ENCODE results near the gene ZNRF3.
"Not testable (repeated sequence)": the region's sequence is repeated elsewhere in the genome, so short reads cannot be mapped to it uniquely, and the experiment has no call there.

The ZNRF3 gene

DNA sequence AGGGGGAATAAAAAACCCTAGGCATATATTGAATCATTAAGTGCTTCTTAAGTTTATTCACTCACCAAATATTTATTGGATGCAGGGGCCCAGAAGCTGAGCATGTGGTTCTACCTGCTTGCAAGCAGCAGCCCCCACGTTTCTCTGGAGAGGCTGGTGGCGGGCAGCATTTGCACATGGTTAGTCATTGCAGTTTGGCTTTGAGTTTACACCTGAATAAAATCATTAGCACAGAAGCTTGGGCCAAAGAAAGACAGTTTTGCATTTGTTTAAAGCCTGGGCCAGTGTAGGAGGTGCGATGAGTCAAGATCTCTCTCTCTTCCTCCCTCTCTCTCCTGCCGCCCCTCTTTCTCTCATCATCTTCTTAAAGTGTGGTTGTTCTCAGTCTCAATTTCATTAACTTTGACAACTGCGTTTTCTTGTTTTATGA lies 105.7 kb downstream of the ZNRF3 start:
- no peak for DNase-seq

GRCh38 chr22:28989484-28989883 lies 106.1 kb downstream of the ZNRF3 start:
- no peak for DNase-seq

GRCh38 chr22:28989912-28990311 lies 106.5 kb downstream of the ZNRF3 start:
- DNase-seq = no peak

GRCh38 chr22:28992565-28993356 lies 109.4 kb downstream of the ZNRF3 start:
- no peak for DNase-seq

- DNase-seq = no peak
Measured at GRCh38 chr22:28994522-28994921, 111.2 kb downstream of the ZNRF3 start.

GRCh38 chr22:28995551-28995950 lies 112.2 kb downstream of the ZNRF3 start:
- no peak for DNase-seq

DNA sequence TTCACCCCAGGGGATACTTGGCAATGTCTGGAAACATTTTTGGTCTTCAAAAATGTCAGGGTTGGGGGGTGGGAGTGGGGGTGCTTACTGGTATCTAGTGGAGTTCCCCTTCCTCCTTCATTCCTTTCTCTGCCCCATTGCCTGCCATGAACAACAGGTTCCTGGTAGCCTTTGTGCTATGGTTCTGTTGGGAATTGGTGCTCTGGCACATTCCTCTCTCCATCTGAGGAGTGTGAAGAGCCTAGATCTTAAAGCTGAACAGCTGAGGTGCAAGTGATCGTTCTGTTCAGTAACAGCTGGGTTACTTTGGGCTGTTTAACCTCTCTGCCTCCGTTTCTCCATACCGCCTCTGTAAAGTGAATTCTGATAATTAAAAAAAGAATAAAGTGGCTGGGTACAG lies 114.0 kb downstream of the ZNRF3 start:
- DNase-seq = no peak

GRCh38 chr22:28998681-28999080 lies 115.3 kb downstream of the ZNRF3 start:
- DNase-seq = no peak

DNA sequence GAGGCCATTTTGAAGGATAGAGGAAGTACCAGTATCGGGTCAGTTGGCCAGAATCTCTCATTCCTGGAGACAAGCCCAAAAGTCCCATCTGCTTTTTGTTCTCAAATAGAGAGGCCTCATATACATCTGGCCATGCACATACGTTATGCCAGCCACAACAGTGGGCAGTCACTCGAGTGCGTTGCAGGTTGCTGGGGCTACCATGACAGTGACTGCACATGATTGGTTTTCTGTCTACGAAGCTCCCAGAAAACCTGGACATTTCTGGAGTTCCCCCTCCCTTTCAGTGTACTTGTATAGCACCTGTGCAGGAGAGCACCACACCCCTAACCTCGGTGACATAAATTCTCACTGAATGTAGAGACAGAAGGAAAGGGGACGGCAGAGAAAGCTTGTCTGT lies 116.1 kb downstream of the ZNRF3 start:
- no peak for DNase-seq

- no peak for DNase-seq
Measured at GRCh38 chr22:28999919-29000556, 116.7 kb downstream of the ZNRF3 start.

DNA sequence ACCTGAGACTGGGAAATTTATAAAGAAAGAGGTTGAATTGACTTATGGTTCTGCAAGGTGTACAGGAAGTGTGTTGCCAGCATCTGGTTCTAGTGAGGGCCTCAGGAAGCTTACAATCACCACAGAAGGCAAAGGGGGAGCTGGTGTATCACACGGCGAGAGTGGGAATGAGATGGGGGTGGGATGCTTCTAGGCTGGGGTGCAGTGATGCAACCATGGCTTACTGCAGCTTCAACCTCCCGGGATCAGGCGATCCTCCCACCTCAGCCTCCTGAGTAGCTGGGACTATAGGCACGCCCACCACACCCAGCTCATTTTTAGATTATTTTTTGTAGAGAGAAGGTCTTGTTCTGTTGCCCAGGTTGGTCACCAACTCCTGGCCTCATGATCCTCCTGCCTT lies 117.3 kb downstream of the ZNRF3 start:
- no peak for DNase-seq

GRCh38 chr22:29002603-29003002 lies 119.2 kb downstream of the ZNRF3 start:
- peak; percentile 51 for DNase-seq

- DNase-seq = no peak
Measured at GRCh38 chr22:29003552-29003951, 120.2 kb downstream of the ZNRF3 start.

DNA sequence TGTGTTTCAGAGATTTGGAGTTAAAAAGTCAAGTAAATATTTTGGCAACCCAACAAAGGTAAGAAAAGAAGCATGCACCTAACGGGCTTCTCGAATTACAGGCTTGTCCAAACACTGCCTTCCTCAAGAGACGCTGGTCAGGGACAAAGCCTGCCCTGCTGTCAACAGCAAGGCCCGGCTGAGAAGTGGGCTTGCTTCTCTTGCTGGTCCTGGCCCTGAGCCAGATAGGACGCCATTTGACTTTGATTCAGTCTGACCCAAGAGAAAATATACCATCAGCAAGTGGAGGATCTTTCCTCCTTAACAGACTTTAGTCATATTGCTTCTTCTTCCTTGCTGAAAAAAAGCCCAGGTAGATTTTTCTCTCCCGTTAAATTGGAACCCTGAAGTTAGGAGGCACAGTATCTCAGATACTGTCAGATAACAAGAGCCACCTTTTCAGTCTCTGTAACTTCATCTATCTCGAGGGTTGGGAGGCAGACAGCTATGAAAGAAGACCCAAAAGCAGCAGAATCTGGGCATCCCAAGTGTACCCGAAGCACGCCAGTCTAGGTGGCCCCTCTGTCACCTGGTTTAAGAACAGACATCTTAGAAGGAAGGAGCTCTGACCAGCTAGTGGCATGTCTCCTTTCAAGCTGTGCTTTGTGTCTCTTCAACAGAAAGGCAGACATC lies 120.7 kb downstream of the ZNRF3 start:
- DNase-seq = peak; percentile 45

DNA sequence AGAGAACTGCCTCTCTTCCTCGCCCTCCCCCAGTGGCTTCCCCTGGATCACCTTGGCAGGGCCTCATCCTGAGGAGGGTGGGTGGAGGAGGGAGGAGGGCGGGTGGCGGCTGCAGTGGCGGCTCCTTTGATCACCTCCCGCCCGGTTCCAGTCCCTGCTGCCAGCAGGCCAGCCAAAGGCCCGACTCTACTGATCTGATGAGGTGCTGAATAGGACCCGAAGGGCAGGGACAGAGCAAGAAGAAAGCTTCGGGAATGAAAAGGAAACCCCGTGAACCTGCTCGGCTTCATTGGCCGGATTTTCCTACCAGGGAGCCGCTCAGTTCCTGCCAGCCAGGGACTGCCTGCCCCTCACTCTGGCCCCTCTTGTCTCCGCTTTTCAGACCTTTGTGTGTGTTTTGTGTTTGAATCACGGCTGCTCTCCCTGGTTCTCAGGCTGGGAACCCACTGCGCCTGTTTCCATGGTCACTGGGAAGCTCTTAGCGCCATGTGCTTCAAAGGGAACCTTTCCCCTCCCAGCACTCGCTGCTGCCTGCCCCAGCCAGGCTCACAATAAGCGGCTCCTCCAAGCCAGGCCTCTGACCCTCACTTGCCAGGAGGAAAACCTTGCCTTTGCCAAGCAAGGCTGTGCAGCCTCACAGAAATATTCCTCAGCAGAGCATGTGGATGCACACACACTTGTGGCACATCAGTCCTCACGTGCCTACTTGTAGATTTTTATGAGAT lies 121.4 kb downstream of the ZNRF3 start:
- peak; percentile 32 for DNase-seq

DNA sequence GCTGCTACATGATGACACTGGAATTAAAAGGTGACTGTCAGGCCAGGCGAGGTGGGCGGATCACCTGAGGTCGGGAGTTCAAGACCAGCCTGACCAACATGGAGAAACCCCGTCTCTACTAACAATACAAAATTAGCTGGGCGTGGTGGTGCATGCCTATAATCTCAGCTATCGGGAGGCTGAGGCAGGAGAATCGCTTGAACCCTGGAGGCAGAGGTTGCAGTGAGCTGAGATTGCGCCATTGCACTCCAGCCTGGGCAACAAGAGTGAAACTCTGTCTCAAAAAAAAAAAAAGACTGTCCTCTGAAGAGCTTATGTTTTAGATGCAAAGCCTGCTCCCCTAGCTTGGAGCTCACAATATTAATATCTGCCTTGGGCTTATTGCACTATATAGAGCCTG lies 122.4 kb downstream of the ZNRF3 start:
- not testable (repeated sequence) for DNase-seq

DNA sequence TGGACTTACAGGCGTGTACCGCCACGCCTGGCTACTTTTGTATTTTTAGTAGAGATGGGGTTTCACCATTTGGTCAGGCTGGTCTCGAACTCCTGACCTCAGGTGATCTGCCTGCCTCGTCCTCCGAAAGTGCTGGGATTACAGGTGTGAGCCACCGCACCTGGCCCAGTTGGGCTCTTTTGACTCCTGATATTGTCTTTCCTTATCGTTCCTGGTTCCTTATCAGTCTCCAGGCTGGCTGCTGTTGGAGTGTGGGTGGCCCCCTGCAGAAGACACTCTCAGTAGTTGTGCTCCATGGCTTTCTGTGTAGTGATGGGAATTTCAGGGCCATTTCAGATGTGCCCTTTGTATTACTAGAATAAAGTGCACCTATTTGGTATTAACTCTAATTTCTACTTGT lies 123.0 kb downstream of the ZNRF3 start:
- no peak for DNase-seq

- DNase-seq = no peak
Measured at GRCh38 chr22:29009148-29009547, 125.8 kb downstream of the ZNRF3 start.

- DNase-seq = no peak
Measured at GRCh38 chr22:29011240-29012100, 128.1 kb downstream of the ZNRF3 start.

GRCh38 chr22:29012101-29012433 lies 128.7 kb downstream of the ZNRF3 start:
- no peak for DNase-seq

DNA sequence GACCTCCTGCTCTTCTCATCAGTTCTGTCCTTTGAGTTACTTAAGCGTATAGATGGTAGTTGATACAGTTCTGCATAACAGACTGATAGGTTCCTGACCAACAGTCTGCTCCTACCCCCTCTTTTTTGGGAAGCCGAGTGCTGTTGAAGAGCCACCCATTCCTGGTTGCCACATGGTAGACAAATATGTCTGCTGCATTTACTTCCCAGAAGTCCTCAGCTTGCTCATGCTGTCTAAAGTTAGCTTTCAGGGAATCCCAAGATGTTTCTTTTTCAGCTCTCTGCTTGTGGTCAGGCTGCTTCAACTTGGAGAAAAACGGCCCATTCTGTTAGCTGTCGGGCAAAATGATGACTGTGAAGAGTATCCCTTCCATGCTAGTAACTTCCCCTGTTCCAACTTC lies 129.6 kb downstream of the ZNRF3 start:
- DNase-seq = no peak

GRCh38 chr22:29014293-29014692 lies 130.9 kb downstream of the ZNRF3 start:
- no peak for DNase-seq

DNA sequence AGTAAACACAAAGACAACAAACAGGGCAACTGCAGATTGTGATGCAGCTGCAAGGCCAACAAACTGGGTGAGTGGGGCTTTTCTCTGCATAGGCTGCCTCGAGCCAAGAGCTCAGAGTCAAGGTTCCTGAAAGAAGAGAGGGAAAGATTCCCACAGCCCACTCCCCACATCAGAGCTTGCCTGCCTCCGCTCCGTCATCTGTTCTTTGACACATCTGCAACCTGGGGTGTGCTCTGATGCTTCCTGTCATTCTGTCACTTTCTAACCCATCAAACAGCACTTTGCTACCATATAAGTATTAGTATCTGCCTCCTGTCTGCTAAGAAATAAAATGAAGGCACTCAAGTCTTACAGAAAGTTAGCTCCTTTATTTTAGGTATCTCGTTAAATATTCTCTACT lies 131.4 kb downstream of the ZNRF3 start:
- no peak for DNase-seq

Data from NCI-H2171 (cell line).